ENCODE measurements around the gene DNAJC3.

GRCh38 chr13:95833126-95833525 is 156.2 kb downstream of the DNAJC3 start:
- TF ChIP-seq YY1 (IDR thresholded peaks at IDR 0.05; ENCODE audit: insufficient read depth, insufficient read length) (no peak), ZNF274 (IDR thresholded peaks at IDR 0.05; ENCODE audit: low read depth, low read length) (no peak)
